NCI-H1417 (cell line): ENCODE data around the gene GCSAM.

Experiments
- DNase-seq, 3 experiments: peaks; one replicate each; lab custom pipeline; 2025; lab: John Stamatoyannopoulos, UW

GCSAM gene, protein sequence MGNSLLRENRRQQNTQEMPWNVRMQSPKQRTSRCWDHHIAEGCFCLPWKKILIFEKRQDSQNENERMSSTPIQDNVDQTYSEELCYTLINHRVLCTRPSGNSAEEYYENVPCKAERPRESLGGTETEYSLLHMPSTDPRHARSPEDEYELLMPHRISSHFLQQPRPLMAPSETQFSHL

DNA sequence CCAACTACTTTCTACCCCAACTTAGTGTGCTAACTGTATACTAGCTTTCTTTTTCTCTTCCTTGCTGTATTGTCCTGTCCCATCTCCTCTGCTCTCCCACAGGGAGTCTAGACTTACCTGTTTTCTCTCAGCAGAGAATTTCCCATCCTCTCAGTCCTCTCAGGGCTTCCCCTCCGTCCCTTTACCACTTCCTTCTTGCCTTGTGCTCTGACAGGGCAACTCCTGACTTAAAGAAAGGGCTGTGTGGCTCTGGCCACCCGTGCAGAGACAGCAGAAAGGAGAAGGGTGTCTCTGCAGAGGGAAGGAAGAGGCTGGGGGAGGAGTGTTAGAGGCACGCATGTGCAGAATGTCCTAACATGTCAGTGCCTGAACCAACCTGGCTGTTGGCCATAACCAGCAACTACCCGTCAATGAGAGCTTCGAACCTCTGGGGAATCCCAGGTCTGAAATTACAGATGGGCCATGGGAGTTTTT is at the start of gene GCSAM:
GCSAM (minus strand) TSS at position 274 of the 474 bp plus-strand sequence; CDS start at position 146, 128 bp downstream.
- DNase-seq, result no peak

DNA sequence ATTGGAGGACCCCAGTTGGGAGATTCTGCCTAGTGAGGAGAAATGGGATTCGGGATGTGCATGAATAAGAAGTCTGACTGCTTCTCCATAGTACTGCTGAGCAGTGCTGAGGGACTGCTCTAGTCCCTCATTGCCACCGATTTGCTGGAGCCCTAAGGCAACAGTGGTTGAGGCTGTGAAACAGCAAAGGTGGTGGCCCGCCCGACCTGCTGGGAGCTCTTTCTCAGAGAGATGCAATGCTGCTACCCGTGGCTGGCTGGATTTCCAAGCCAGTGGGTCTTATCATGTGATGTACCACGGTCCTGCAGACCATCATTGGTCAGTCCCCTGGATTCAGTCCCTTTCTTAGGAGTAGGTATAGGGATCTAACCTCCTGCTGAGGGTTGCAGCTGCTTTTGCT is 42.6 kb upstream of the GCSAM start:
- DNase-seq, result no peak

DNA sequence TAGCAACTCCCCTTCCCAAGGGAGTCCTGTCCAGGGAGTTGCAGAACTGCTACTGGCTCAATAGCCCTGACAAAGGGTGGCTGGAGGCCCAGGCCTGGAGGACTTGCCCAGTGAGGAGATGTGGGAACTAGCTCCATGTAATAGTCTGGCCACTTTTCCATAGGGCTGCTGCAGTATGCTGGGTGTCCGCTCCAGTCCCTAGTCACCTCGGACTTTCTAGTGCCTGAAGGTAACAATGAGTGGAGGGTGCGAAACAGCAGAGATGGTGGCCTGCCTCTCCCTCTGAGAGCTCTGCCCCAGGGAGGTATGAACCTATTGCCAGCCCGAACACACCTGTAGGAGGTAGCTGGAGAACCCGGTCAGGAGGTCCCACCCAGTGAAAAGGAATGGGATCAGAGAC is 42.0 kb upstream of the GCSAM start:
- DNase-seq, result no peak

DNA sequence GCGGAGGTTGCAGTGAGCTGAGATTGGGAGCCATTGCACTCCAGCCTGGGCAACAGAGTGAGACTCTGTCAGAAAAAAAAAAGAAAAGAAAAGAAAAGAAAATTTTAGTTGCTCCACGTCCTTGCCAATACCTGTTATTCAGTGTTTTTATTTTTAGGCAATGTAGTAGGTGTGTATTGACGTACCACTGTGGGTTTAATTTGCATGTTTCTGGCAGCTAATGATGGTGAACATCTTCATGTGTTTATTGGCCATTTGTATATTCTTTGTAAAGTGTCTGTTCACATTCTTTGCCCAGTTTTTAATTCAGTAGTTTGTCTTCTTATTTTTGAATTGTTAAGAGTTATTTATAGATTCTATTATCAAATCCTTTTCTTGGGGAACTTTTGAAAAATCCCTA is 38.1 kb upstream of the GCSAM start:
- no peak for DNase-seq

DNA sequence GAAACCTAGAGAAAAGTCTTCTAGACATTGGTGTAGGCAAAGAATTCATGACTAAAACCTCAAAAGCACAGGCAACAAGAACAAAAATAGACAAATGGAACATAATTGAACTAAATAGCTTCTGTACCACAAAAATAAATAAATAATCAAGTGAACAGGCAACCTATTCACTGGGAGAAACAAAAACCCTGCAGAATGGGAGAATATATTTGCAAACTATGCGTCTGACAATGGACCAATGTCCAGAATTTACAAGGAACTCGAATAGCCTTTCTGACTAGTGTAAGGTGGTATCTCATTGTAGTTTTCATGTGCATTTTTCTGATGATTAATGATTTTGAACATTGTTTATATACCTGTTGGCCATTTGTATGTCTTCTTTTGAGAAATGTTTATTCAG is 37.0 kb upstream of the GCSAM start:
- no peak for DNase-seq

DNA sequence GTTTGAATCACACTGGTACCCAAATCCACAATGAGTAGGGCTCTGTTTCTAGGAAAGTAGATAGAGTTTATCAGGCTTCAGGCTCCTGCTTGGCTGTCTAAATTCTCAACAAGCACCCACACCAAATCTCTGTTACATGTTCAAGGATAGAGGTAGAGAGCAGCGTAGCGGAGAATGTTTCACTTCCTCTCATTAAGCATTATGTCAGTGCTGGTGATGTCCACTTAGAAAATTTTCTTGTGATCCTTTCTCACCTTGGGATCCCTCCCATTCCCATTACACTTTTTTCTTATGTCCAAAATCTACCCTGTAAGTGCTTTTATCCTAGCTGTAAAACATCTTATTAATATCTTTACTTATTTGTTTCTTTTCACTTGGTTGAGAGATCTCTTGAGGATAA is 34.7 kb upstream of the GCSAM start:
- no peak for DNase-seq

DNA sequence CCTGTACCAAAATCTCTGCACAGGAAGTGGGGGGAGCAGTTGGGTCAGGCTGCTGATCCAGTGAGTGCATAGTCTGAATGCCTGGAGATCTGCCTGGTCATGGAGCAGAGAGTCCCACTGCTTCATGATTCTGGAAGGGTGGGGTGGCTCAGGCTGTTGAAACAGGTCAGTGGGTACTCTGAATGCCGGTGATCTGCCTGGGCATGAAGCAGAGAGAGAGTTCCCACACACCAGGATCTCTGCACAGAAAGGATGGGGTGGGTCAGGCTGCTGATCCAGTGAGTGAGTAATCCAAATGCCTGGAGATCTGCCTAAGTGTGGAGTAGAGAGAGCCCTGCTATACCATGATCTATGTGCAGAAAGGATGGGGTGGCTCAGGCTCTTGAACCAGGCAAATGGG is 16.1 kb upstream of the GCSAM start:
- no peak for DNase-seq

DNA sequence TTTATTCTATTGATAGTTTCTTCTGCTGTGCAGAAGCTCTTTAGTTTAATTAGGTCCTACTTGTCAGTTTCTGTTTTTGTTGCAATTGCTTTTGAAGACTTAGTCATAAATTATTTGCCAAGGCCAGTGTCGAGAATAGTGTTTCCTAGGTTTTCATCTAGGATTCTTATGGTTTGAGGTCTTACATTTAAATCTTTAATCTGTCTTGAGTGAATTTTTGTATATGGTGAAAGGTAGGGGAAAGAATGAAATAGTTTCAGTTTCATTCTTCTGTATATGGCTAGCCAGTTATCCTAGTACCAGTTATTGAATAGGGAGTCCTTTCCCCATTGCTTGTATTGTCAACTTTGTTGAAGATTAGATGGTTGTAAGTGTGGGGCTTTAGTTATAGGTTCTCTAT is 10.6 kb upstream of the GCSAM start:
- no peak for DNase-seq

DNA sequence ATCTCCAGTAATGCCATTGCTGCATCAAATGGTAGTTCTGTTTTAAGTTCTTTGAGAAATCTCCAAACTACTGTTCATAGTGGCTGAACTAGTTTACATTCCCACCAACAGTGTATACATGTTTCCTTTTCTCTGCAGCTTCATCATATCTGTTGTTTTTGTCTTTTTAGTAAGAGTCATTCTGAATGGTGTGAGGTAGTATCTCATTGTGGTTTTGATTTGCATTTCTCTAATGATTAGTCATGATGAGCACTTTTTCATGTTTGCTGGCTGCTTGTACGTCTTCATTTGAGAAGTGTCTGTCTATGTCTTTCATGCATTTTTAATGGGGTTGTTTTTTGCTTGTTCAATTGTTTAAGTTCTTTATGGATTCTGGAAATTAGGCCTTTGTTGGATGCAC is 10.2 kb upstream of the GCSAM start:
- DNase-seq, result no peak

DNA sequence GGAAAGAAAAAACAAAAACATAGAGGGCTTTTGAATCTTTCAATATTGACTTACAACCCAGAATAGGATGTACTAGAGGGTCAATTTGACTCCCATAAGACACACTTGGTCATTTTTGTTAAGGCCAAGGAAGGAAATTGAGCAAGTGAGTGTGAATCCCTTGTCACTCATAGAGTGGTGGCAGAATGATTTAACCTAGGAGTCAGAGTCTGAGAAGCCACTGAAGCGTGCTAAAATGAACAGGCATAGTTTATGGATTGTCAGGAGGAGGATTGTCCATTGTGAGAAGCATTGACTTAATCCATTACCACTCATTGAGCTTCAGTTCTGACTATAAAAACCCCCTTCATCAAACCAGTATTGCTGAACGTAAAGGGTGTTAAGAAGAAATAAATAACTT is 8.2 kb upstream of the GCSAM start:
- no peak for DNase-seq

DNA sequence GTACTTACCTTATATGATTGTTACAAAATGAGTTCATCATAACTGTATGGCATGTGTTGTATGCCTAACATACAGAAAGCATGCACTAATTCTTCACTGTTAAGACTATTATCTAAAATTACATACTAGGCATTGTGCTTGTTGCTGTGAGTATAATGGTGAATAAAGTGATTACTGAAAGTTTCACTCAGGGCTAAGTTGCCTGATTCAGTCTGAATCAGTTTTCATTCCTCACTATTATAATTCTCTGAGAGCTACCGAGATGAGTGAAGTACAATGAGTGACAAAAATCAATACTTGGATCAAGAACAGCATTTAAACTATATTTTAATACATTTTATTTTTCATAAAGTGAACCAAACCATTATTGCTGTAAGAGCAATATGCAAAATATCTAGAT is 7.5 kb upstream of the GCSAM start:
- no peak for DNase-seq

DNA sequence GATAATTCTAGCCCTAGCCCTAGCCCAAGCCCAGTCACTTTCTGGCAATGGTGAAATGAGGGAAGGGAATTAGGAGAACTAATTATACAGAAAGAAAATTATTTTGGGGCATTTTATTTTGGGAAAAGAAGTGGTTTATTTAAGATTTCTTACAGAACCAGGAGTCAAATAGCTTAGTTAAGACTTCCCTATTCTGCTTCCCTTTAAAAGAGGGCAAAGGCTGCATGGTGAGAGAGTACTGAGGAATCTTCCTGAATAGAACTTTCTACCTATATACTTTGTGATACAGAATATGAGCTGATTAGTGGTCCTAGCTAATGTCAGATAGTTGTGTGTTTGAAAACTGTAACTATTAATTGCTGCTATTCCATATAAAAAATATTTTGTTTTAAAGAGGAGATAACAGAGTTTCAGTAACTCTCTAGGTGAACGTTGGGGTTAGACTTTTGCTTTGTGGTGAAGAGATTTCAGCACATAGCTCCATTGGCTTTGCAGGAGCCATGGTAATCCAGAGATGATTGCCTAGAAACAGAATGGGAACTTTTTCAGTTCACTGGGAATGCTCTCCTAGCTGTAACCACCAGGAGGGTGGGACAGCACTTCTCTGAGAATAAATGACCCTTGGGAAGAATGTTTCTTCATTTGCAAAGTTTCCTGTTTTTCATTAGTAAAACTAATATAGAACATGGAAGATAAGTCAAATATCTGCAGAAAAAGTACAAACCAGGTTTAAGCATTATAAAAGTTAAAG is 5.3 kb upstream of the GCSAM start:
- no peak for DNase-seq

DNA sequence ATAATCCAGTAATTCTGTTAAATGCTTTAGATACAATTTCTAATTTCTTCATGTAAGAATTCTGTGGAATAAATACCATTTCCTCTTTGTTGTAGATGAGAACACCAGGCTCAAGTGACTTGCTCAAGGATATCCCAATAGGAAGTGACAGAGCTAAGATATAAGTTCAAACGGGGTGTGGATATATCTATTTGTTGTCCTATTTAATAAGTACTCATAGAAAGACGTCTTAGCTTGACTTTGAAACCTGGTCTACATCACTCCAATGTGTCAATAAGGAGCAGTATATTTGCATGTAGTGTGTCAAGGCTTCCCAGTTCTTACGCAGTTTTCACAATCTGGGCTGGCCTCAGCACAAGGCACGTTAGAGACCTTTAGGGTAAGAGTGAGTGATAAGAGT is 4.7 kb upstream of the GCSAM start:
- no peak for DNase-seq

DNA sequence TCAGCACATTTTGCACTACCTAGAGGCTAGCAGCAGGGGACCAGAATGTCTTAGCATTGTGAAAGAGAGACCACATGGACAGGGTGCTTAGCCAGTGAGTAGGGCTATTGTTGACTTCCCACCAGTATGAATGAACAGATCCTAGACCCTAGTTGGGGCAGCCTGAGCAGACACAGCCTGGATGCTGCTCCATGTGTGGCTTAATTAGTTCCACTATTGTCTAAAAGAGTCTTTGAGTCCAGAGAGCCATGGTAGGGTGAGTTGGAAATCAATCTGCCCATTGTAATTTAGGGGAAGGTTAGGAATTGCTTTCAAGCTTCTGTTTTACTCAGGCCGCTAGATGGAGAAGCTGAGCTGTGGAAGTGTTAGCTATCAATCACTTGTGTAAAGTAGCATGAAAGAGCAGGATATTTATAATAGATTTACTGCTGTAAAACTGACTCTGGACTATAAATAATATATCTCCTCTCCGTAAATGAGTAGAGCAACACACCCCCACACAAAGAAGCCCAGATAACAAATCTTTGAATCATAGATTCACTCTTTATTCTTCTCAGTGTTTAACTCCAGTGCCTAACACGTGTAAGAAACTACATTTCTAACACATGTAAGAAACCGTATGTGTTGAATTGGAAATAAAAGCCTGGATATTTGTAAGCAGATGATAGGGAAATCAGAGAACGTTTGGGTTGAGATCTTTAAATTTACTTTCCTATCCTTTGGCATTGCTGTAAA is 4.1 kb upstream of the GCSAM start:
- DNase-seq, result peak; percentile 52 to 83 (median 62)

DNA sequence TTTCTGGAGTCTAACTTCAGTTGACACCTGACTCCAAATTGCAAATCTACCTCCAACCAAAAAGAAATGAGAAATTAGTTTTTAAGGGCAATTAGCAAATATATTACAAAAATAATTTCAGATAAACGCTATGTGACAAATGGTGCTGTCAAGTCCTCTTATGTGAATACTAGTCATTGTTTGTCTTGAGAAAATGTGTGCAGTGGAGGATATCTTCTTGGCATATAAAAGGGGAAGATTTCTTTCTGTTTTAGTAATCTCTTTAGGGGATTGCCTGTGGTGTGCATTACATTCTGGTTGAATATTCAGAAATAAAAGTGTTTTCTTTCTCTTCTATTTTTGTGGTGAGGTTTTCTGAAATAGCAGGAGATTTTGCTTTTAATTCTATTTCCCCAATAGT is 3.0 kb upstream of the GCSAM start:
- DNase-seq, result no peak

DNA sequence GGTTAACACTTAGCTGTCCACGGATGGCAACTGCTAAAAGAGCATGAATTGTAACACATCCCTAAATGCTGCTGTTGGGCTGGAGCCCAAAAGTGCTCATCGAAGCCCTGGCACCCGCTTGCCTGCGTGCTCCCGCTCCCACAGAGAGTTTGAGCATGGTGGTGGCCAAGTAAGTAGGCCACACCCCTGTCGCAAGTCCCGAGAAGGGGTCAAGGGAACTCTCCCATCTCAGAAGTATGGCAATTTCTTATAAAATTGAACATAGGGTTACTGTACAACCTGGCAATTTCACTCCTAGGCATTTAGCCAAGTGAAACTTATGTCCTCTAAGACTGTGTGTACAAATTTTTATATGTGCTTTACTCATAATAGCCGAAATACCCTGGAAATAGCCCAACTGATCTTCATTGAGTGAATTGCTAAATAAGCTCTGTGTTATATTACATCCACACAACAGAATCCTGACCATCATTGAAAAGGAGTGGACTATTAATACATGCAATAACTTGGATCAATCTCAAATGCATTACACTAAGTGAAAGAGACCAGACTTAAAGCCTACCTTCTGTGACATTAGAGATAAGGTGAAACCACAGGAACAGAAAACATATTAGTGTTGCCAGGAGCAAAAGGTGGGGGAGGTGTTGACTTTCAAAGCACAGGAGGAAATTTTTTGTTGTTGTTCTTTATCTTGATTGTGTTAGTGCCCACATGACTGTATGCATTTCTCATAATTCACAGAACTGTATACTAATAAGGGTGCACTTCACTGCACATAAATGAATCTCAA is 1.5 kb upstream of the GCSAM start:
- DNase-seq, result no peak

DNA sequence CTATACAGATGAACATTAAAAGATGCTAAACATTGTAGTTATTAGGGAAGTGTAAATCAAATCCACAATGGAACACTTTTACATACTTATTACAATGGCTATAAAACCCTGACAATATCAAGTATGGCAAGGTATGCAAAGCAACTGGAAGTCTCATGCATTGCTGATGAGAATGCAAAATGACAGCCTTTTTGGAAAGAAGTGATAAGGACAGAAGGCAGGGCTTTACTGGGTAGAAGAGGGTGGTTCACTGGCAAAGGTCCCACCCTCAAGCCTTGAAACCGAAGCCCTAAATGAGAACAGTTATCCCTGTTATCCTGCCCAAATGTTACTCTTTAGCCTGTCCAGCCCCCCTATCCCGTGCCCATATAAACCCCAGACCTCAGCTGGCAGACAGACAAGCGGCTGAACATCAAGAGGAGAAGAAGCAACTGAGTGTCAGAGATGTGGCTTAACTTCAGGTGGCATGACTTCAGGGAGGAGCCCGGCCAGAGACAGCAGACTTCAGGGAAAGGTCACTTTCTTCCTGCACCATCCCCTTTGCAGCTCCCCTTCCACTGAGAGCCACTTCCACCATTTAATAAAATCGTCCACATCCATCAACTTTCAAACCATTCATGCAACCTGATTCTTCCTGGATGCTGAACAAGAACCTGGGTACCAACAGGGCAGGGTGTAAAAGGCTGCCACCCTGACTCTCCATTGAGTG is 732 bp upstream of the GCSAM start:
- no peak for DNase-seq

DNA sequence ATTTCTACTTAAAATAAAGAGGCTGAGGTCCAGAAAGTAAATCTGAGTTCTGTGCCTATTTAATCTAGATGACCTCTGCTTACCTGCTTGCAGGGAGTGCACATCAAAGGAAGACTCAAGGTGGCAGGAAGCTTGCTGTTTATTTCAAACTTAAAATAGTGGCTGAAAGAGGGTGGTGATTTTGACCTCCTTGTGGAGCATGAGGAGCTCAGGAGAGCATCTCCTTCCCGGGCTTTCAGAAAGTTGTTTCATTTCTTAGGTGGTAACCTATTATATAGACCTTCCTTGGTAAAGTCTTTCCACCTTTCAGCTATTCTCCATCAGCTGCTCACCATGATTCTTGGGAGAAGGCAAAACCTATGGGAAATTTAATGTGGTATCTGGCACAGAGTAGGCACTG is 494 bp downstream of the GCSAM start:
- no peak for DNase-seq

DNA sequence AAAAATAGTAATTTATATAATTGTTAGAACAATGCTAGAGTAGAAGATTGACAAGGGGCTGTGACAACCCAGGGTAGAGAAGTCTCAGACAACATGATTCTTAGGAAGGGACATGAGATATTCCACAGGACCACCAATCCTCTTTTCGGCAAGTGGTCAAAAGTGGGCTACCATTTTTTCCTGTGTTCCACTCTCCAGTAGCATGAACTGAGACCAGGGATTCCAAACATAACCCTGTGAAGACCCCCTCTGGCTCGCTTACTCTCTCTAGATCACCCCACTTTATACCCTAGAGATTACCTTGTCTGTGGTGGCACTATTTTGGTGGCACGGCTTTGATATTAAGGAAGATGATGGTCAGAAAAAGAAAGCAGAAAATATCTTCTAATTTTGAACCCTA is 960 bp downstream of the GCSAM start:
- DNase-seq, result no peak

DNA sequence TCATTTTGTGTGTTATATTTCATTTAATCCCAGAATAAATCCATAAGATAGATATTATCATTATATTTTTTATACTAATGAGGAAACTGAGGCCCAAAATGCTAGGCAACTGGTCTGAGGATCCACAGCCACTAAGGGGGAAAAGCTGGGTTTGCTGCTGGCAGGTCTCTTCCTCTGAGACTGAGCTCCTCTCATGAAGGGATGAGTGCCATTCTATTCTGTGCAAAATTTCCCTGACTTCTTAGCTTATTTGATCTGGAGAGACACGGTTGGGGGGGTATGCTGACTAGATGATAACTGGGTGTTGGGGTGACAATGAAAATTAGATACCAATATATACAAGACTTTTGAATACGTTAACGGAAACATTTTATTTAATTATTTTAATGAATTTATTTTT is 1.9 kb downstream of the GCSAM start:
- DNase-seq, result no peak

DNA sequence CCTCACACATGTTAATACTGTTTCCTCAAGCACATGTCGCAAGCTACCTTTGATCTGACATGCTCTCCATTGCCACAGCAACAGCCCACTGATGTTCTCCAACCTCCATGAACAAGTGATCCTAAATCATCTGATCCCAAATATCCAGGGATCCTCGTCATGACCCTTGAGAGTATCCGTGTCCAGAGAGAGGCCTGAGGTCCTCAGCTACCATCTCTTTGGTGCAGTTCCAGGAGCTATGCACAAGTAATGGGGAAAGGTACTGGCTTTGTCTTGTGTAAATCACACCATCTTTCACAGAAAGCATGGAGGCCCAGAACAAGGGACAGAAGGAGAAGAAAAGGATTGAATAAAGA is 2.4 kb downstream of the GCSAM start:
- DNase-seq, result no peak
